Esophagus squamous epithelium (tissue), 5 donors: ENCODE data around the gene USP49. TPM values are rescaled to one million over a fixed set of nuclear protein-coding genes. Genes with fewer than 3 reads are reported as not detected.
"Not testable (repeated sequence)": the region's sequence is repeated elsewhere in the genome, so short reads cannot be mapped to it uniquely, and the experiment has no call there.

Source experiments
- DNase-seq: peaks from one replicate; lab custom pipeline; 2025; lab: John Stamatoyannopoulos, UW
- H3K27ac ChIP-seq, 4 donors: fragments of 200-600 bp; sonication (generic); one replicate each; pipeline ENCODE4 v1.5.1; 2016 to 2019; ENCODE audit warnings: mild to moderate bottlenecking in 1 of 4
- H3K27me3 ChIP-seq, 4 donors: fragments of 200-600 bp; sonication (generic); 1 replicate in 3 of 4; 2 replicates in 1 of 4; pipeline versions ENCODE4 v1.5.1 to v1.6.0; 2017 to 2021; ENCODE audit warnings: antibody characterized with exemption in 1 of 4
- H3K36me3 ChIP-seq, 3 donors: fragments of 200-600 bp; sonication (generic); one replicate each; pipeline ENCODE4 v1.5.1; 2016 to 2019
- H3K4me1 ChIP-seq, 3 donors: fragments of 200-600 bp; sonication (generic); one replicate each; pipeline ENCODE4 v1.5.1; 2017 to 2019
- H3K4me3 ChIP-seq, 4 donors: fragments of 200-600 bp; sonication (generic); 1 replicate in 3 of 4; 2 replicates in 1 of 4; pipeline ENCODE4 v1.5.1; 2016 to 2019; ENCODE audit warnings: mild to moderate bottlenecking in 2 of 4, moderate library complexity in 1 of 4
- H3K9me3 ChIP-seq, 3 donors: fragments of 200-600 bp; sonication (generic); one replicate each; pipeline ENCODE4 v1.5.1; 2016 to 2019
- POLR2A ChIP-seq, 4 donors: fragments of 450-650 bp; IDR thresholded peaks; one replicate each; pipeline ENCODE4 v1.6.1; 2017; ENCODE audit warnings: antibody characterized with exemption in 4 of 4, mild to moderate bottlenecking in 4 of 4, moderate library complexity in 3 of 4
- WGBS, 2 donors: methylation state at CpG; one replicate each; pipeline ENCODE4 v1.1.5; 2018; 5-methylcytosine and 5-hydroxymethylcytosine counted together
- intact Hi-C: fragments of 100-400 bp; cut with DNase I; formaldehyde crosslinking; loops from one replicate; pipeline ENCODE4 v1.15.0; 2022
- total RNA-seq, 4 donors: library from RNA; depleted of rRNA; stranded (reverse); fragments of >200 nt; gene quantifications; one replicate each; pipeline ENCODE4 v1.1.0, GENCODE V29; 2016
- TF ChIP-seq, protein P1 (sequence below), 6 experiments: fragments of 450-650 bp in 4 of 6; fragments of 200-600 bp in 2 of 6; sonication (generic) in 2 of 6; IDR thresholded peaks; one replicate each; pipeline ENCODE4 v1.5.1; 2016 to 2019; ENCODE audit warnings: antibody characterized with exemption in 6 of 6, mild to moderate bottlenecking in 4 of 6, moderate library complexity in 4 of 6
- donor health status: DM: yes; HTN: yes; CAD: no.

The USP49 gene
- total RNA-seq, 4 donors from 2014 or later, result 1.4 to 2.7 (median 1.8) TPM

DNA sequence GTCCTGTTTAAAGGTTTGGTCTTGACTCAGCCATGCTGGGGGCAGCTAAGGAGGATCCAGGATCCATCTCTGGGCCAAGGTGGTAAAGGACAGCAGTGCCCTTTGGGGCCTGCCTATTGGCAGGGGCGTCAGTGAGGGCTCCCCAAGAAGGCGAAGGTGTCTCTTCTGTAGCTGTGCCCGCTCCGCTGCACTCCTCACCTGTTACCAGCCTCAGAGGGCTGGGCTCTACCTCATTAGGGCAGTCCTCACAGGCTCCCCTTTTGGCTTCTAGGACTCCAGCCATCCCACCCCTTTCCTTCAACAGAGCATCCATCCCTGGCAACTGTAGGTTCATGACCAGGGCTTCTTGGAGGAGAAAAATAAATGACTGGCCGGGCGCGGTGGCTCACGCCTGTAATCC lies 125.8 kb downstream of the USP49 start:
- Histone ChIP-seq H3K4me1 (peaks cover 0 to 21% (median 12%) of the 10 kb centered on the region in 3 donors), H3K27me3 (no peaks in the 10 kb centered on the region), H3K4me3 (no peak overlapping the region), H3K36me3 (peaks cover 0 to 44% (median 11%) of the 10 kb centered on the region in 3 donors), H3K9me3 (no peaks in the 10 kb centered on the region), H3K27ac (peak overlapping the region in 1 of 4 donors; percentile 77)
- intact Hi-C loops, result no loop called here
- DNase-seq, result no peak
- TF ChIP-seq, protein P1, sequence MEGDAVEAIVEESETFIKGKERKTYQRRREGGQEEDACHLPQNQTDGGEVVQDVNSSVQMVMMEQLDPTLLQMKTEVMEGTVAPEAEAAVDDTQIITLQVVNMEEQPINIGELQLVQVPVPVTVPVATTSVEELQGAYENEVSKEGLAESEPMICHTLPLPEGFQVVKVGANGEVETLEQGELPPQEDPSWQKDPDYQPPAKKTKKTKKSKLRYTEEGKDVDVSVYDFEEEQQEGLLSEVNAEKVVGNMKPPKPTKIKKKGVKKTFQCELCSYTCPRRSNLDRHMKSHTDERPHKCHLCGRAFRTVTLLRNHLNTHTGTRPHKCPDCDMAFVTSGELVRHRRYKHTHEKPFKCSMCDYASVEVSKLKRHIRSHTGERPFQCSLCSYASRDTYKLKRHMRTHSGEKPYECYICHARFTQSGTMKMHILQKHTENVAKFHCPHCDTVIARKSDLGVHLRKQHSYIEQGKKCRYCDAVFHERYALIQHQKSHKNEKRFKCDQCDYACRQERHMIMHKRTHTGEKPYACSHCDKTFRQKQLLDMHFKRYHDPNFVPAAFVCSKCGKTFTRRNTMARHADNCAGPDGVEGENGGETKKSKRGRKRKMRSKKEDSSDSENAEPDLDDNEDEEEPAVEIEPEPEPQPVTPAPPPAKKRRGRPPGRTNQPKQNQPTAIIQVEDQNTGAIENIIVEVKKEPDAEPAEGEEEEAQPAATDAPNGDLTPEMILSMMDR (IDR thresholded peaks at IDR 0.05), result no peak
- no peak for TF ChIP-seq POLR2A (IDR thresholded peaks at IDR 0.05)
- 91 to 100% methylated on average over 4 to 8 of the region's 8 CpGs for WGBS, 2 donors

DNA sequence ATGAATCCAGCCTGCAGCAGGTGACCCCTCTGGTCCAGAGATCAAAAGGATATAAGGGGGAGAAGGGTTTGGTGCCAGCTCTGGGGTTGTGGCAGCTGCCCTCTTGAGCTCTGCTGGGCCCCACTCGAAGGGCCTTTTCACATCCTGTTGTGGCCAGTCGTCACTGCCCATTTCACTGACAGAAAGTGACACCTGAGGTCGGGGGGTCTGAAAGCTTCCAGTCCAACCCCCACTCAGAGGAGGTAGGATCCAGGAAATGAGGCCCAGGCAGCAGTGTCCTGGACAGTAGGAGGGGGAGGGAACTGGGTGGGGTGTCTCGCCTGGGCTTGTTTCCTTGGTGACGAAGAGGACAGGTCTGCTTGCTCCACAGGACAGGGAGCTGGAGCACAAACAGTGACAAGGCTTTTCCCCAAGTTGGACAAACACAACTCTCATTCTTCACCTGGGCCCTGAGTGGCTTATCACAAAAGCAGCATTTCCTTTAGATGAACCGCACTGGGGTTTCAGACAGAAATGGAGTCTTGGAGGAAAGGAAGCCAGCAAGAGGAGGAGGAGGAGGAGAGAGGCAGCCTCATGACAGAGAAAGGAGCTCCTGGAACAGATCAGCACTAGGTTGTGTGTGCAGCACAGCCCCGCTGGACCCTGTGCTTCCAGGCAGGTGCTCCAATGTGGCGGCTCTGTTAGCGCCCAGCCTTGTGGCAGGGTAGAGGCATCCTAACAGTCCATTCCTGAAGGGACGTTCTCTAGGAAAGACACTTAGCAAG lies 126.4 kb downstream of the USP49 start:
- Histone ChIP-seq H3K4me3 (no peak overlapping the region), H3K27me3 (no peaks in the 10 kb centered on the region), H3K9me3 (no peaks in the 10 kb centered on the region), H3K36me3 (peaks cover 0 to 37% (median 10%) of the 10 kb centered on the region in 3 donors), H3K27ac (peak overlapping the region in 1 of 4 donors; percentile 77), H3K4me1 (peaks cover 0 to 21% (median 12%) of the 10 kb centered on the region in 3 donors)
- intact Hi-C loops, result no loop called here
- TF ChIP-seq POLR2A (IDR thresholded peaks at IDR 0.05), result no peak
- TF ChIP-seq, protein P1 (IDR thresholded peaks at IDR 0.05), result no peak
- WGBS, 2 donors, result 63 to 81% methylated on average over 7 to 9 of the region's 10 CpGs
- no peak for DNase-seq

DNA sequence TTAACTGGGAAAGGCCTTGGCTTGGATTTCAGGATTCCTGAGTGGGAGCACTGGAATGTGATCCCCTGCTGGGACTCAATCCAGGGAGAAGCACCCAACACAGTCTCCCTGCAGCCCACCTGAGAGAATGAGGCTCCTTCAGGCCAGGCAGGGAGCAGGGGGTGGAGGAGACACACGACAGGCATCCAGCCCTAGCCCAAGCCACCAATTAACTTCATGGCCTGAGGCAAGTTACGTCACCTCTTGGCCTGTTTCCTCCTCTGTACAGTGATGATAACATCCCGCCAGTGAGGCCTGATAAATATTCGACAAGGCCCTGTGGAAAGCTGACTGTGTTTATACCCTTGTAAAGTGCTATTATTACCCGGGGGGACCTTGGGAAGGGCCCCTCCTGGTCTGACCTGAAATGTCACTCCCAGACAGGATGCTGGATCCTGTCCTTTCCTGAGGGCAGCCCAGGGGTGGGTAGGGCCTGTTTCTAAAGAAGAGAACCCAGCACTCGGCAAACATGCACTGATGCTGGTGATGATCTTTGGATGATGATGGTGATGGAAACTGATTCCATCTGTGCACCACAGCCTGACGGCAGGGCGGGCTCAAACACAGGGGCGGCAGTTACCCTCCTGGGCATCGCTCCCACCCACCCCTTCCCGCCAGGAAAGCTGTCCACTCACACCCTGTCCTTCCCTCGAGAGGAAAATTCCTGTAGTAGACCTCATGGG lies 127.9 kb downstream of the USP49 start:
- Histone ChIP-seq H3K36me3 (peaks cover 0 to 23% (median 10%) of the 10 kb centered on the region in 3 donors), H3K9me3 (no peaks in the 10 kb centered on the region), H3K4me1 (peaks cover 0 to 21% (median 12%) of the 10 kb centered on the region in 3 donors), H3K27me3 (no peaks in the 10 kb centered on the region), H3K27ac (peak overlapping the region in 3 of 4 donors; percentile 40 to 77 (median 61)), H3K4me3 (no peak overlapping the region)
- 15 to 28% methylated on average over 5 to 6 of the region's 12 CpGs for WGBS, 2 donors
- no peak for DNase-seq
- intact Hi-C loops, result no loop called here
- TF ChIP-seq, protein P1 (IDR thresholded peaks at IDR 0.05), result no peak
- no peak for TF ChIP-seq POLR2A (IDR thresholded peaks at IDR 0.05)

- peaks cover 0 to 11% (median 2%) of the 10 kb centered on the region in 3 donors for H3K36me3 ChIP-seq
- H3K27ac ChIP-seq, result peak overlapping the region in 1 of 4 donors; percentile 77
- DNase-seq, H3K4me3 ChIP-seq, H3K27me3 ChIP-seq, H3K9me3 ChIP-seq, intact Hi-C loops: not testable (repeated sequence)
- 67 to 83% methylated on average over 3 of the region's 4 CpGs for WGBS, 2 donors
- peaks cover 0 to 21% (median 12%) of the 10 kb centered on the region in 3 donors for H3K4me1 ChIP-seq
Measured at GRCh38 chr6:41766043-41766664, 129.0 kb downstream of the USP49 start.

- H3K9me3 ChIP-seq, result no peaks in the 10 kb centered on the region
- no peak for TF ChIP-seq POLR2A (IDR thresholded peaks at IDR 0.05)
- TF ChIP-seq, protein P1 (IDR thresholded peaks at IDR 0.05), result no peak
- H3K27me3 ChIP-seq, result no peaks in the 10 kb centered on the region
- no peak overlapping the region for H3K4me3 ChIP-seq
- no peak overlapping the region for H3K27ac ChIP-seq
- WGBS, 2 donors, result 18 to 30% methylated on average over 2 of the region's 2 CpGs
- DNase-seq, result no peak
- peaks cover 0 to 21% (median 12%) of the 10 kb centered on the region in 3 donors for H3K4me1 ChIP-seq
- intact Hi-C loops, result no loop called here
- H3K36me3 ChIP-seq, result no peaks in the 10 kb centered on the region
Measured at GRCh38 chr6:41763470-41763869, 131.7 kb downstream of the USP49 start.
